HG03442 (cell line): Measurements from ENCODE around the gene PDCD7.
"Not testable (repeated sequence)": the region's sequence is repeated elsewhere in the genome, so short reads cannot be mapped to it uniquely, and the experiment has no call there.

Experiments used
- ATAC-seq: cut with Tn5 transposase; IDR thresholded peaks from one replicate; pipeline ENCODE4 v1.9.1; 2021; ENCODE audit warnings: mild to moderate bottlenecking, moderate library complexity; ENCODE audit not compliant: unreplicated experiment

PDCD7 gene, protein sequence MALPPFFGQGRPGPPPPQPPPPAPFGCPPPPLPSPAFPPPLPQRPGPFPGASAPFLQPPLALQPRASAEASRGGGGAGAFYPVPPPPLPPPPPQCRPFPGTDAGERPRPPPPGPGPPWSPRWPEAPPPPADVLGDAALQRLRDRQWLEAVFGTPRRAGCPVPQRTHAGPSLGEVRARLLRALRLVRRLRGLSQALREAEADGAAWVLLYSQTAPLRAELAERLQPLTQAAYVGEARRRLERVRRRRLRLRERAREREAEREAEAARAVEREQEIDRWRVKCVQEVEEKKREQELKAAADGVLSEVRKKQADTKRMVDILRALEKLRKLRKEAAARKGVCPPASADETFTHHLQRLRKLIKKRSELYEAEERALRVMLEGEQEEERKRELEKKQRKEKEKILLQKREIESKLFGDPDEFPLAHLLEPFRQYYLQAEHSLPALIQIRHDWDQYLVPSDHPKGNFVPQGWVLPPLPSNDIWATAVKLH

DNA sequence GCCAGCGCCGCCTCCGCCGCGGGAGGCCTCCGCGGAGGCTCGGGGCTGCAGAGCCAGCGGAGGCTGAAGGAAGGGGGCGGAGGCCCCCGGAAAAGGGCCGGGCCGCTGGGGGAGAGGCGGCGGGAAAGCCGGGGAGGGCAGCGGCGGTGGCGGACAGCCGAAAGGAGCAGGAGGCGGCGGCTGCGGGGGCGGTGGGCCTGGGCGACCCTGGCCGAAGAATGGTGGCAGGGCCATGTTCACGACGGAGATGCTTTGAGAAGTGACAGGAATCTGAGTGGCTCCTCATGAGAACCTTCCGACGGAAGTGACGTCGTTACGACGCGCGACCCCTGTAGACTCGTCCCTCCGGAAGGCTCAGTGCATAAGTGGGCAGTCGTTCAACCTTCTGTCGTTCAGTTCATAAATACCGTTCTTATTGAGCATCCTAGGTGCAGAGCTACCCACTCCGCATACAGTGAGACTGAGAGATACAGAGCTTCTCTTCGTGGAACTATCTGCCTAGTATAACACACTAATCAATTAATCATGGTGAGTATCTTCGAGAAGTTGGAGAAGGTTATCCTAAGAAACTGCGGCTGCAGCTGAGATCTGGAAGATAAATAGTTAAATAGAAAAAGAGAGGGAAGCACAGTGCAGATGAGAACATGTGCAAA, at the start of gene PDCD7:
TSS of gene PDCD7 (minus strand) at position 261 of the 653 bp plus-strand sequence. CDS start at position 234, 27 bp downstream.
- ATAC-seq: peak; percentile 86

- ATAC-seq: no peak
Measured at GRCh38 chr15:65182538-65182937, 48.9 kb upstream of the PDCD7 start.

DNA sequence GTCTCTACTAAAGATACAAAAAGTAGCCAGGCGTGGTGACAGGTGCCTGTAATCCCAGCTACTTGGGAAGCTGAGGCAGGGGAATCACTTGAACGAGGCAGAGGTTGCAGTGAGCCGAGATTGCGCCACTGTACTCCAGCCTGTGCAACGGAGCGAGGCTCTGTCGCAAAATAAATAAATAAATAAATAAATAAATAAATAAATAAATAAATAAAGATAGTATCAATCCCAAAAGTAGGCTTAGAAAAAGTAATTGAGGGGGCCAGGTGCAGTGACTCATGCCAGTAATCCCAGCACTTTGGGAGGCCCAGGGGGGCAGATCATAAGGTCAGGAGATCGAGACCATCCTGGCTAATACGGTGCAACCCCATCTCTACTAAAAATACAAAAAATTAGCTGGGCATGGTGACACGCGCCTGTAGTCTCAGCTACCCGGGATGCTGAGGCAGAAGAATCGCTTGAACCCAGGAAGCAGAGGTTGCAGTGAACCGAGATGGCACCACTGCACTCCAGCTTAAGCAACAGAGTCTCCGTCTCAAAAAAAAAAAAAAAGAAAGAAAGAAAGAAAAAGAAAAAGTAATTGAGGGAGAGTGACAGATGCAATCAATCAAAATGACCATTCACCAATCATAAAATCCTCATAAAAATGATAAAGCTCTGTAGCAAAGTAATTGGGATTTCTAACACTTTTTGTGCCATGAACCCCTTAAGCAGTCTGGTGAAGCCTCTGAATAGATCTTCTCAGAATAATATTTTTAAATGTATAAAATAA, 48.2 kb upstream of the PDCD7 start:
- ATAC-seq: not testable (repeated sequence)

- ATAC-seq: no peak
Measured at GRCh38 chr15:65180167-65180566, 46.6 kb upstream of the PDCD7 start.

DNA sequence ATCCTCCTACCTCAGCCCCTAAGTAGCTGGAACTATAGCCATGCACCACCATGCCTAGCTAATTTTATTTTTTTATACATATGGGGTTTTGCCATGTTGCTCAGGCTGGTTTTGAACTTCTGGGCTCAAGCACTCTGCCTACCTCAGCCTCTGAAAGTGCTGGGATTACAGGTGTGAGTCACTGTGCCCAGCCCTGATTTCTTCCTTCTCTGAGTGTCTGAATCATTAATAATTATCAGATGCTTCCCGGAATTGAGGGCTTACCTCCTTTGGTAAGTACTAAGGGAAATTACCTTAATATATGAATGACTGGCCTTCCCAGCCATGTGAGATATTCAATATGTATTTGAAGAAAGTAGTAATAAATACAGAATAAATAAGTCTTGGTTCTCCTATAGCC, 44.3 kb upstream of the PDCD7 start:
- no peak for ATAC-seq

- ATAC-seq: no peak
Measured at GRCh38 chr15:65176056-65176455, 42.4 kb upstream of the PDCD7 start.

GRCh38 chr15:65175511-65175910, 41.9 kb upstream of the PDCD7 start:
- ATAC-seq: no peak

- no peak for ATAC-seq
Measured at GRCh38 chr15:65174509-65174908, 40.9 kb upstream of the PDCD7 start.

DNA sequence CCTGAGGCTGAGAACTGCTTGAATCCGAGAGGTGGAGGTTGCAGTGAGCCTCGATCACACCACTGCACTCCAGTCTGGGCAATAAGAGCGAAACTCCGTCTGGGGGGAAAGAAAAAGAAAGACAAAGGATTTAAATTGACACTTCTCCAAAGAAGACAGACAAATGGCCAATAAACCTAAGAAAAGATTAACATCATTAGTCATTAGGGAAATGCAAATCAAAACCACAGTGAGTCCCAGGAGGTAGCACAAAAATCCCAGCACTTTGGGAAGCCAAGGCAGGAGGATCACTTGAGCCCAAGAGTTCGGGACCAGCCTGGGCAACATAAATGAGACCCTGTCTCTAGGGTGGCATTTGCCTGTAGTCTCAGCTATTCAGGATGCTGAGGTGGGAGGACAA, 38.9 kb upstream of the PDCD7 start:
- ATAC-seq: no peak

GRCh38 chr15:65171428-65171827, 37.8 kb upstream of the PDCD7 start:
- ATAC-seq: no peak

DNA sequence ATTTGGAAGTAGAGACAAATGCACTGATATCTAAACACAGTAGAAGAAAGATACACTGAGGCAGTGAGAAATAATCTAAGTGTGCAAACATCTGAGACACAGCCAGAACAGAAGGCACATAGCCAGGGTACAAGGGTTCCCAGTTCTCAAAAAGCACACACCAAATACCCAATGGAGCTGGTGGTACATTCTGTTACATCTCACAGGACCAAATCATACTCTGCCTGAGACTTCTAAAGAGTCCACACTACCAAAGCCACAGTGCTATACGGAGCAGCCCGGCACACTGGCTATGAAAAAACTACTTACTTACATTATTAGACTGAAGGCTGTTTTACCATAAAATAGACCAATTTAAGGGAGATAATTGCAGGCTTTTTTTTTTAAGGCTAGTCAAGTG, 32.3 kb upstream of the PDCD7 start:
- no peak for ATAC-seq

GRCh38 chr15:65164139-65164538, 30.5 kb upstream of the PDCD7 start:
- no peak for ATAC-seq

GRCh38 chr15:65163041-65163440, 29.4 kb upstream of the PDCD7 start:
- no peak for ATAC-seq

DNA sequence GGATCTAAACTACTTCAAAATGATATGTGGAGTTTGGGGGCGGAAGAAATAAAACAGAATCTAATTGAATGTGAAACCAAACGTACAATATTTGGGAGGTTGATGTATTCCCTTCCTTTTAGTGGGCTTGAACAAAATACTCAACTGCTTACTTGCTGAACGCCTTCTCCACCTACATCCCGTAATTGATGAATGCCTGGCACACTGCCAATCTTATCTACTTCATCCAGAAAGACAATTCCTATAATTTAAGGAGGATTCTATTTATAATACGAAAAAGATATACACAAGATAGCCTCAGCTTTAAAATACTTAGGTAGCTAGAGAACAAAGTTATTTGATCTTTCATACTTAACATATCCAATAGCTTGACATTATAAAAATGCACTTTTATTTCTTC, 23.1 kb upstream of the PDCD7 start:
- ATAC-seq: no peak

DNA sequence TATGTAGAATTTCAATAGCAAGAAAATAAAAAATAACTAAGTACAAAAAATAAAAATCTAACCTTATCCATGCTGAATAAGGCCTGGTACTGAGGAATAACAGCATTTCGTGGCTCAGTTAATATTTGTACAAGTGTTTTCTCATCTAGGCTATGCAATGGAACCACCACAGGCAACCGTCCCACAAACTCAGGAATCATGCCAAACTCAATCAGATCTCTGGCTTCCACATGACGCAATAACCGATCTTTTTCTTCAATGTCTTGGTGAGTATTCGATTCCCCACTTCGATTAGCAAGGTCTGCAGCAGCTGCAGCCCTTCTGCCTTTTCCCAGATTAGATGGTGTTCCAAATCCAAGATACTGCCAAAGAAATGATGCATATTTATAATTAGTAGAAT, 21.1 kb upstream of the PDCD7 start:
- no peak for ATAC-seq

DNA sequence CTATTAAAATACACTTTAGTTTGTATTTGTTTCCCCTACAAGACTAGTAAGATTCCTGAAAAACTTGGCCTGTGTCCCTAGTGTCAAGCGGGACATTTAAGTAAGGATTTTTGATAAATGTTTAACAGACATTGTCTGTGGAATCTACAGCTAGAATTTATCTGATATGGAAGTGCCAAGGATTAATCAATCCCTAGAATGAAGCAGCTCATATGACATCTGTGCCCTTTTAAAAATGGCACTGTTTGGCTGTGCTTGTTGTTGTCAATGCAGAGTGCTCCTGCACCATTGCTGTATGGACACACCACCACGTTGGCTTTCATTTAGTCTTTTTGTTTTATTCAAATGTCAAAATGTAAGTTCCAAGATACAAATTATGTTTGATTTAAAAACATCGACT, 14.3 kb upstream of the PDCD7 start:
- ATAC-seq: no peak

- ATAC-seq: no peak
Measured at GRCh38 chr15:65146438-65146837, 12.8 kb upstream of the PDCD7 start.

DNA sequence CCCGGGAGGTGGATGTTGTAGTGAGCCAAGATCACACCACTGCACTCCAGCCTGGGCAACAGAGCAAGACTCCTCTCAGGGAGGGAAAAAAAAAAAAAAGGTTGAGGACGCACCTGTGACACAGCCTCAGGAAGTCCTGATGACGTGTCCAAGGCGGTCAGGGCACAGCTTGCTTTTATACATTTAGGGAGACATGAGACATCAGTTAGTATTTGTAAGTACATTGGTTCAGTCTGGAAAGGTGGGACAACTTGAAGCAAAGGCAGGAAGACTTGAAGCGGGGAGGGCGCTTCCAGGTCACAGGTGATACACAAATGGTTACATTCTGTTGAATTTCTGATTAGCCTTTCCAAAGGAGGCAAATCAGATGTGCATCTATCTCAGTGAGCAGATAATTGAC, 5.0 kb upstream of the PDCD7 start:
- ATAC-seq: not testable (repeated sequence)

- not testable (repeated sequence) for ATAC-seq
Measured at GRCh38 chr15:65137893-65138292, 4.3 kb upstream of the PDCD7 start.

- not testable (repeated sequence) for ATAC-seq
Measured at GRCh38 chr15:65137089-65137488, 3.5 kb upstream of the PDCD7 start.

GRCh38 chr15:65134538-65134937, 930 bp upstream of the PDCD7 start:
- no peak for ATAC-seq
